Measurements from ENCODE around the gene C21orf91.

- TF ChIP-seq EP300 (IDR thresholded peaks at IDR 0.05), result no peak
- TF ChIP-seq POLR2AphosphoS5 (IDR thresholded peaks at IDR 0.05), result no peak
- no peak for TF ChIP-seq CTCF (IDR thresholded peaks at IDR 0.05)
Observed at GRCh38 chr21:17828223-17828622, 9.1 kb upstream of the C21orf91 start.

Measured in upper lobe of left lung (tissue), 4 donors.